ENCODE measurements around the gene SPATA6.

- TF ChIP-seq TEAD4 (IDR thresholded peaks at IDR 0.05; ENCODE audit: low read depth, low read length) (no peak), JUN (IDR thresholded peaks at IDR 0.05; ENCODE audit: low read depth, low read length) (no peak), SIX5 (IDR thresholded peaks at IDR 0.05; ENCODE audit: low read depth, low read length) (no peak), TAF1 (IDR thresholded peaks at IDR 0.05; ENCODE audit: low read depth, low read length) (no peak), MAX (IDR thresholded peaks at IDR 0.05) (no peak)
Observed at GRCh38 chr1:48466594-48466993, 5.4 kb downstream of the SPATA6 start.

All from H1 (cell line).